ENCODE data around the gene MARCHF11. TPM values are rescaled to one million over a fixed set of nuclear protein-coding genes. Genes with fewer than 3 reads are reported as not detected.

MARCHF11 gene
- total RNA-seq, 1 experiment from 2014 or later, result not detected

GRCh38 chr5:16061163-16061562 lies 118.4 kb downstream of the MARCHF11 start:
- no peak overlapping the region for H3K27ac ChIP-seq (ENCODE audit: low read depth, low read length, poor library complexity, severe bottlenecking)
- CTCF ChIA-PET, result no interaction called here
- no TSS peak for BruUV-seq (replicated peaks)
- H3K9me3 ChIP-seq (ENCODE audit: low read depth, low read length, poor library complexity, severe bottlenecking), result no peaks in the 10 kb centered on the region
- no peaks in the 10 kb centered on the region for H3K36me3 ChIP-seq (ENCODE audit: insufficient read depth, low read length, poor library complexity, severe bottlenecking)
- no peak overlapping the region for H3K4me3 ChIP-seq (ENCODE audit: low read depth, low read length, poor library complexity, severe bottlenecking)
- no peaks in the 10 kb centered on the region for H3K4me1 ChIP-seq (ENCODE audit: insufficient read depth, low read length, poor library complexity, severe bottlenecking)
- TF ChIP-seq CTCF (conservative IDR thresholded peaks at IDR 0.05; ENCODE audit: low read depth, low read length) (no peak), EZH2 (IDR thresholded peaks at IDR 0.05; ENCODE audit: borderline replicate concordance, low read depth, low read length, poor library complexity, severe bottlenecking) (no peak)
- DNase-seq (ENCODE audit: low spot score), result no peak
- POLR2A ChIA-PET (ENCODE audit: low non-redundant PET), result no interaction called here
- intact Hi-C loops (cut with micrococcal nuclease; ENCODE audit: unreplicated experiment), result no loop called here
- H3K27me3 ChIP-seq (replicated peaks; ENCODE audit: insufficient read depth, low read depth, low read length, poor library complexity), result no peaks in the 10 kb centered on the region

GRCh38 chr5:16057277-16057676 lies 122.3 kb downstream of the MARCHF11 start:
- intact Hi-C loops (cut with micrococcal nuclease; ENCODE audit: unreplicated experiment), result no loop called here
- no TSS peak for BruUV-seq (replicated peaks)
- POLR2A ChIA-PET (ENCODE audit: low non-redundant PET), result no interaction called here

GRCh38 chr5:16051246-16051755 lies 128.3 kb downstream of the MARCHF11 start:
- Histone ChIP-seq H3K4me1 (ENCODE audit: insufficient read depth, low read length, poor library complexity, severe bottlenecking) (no peaks in the 10 kb centered on the region), H3K4me3 (ENCODE audit: low read depth, low read length, poor library complexity, severe bottlenecking) (no peak overlapping the region), H3K27ac (ENCODE audit: low read depth, low read length, poor library complexity, severe bottlenecking) (no peak overlapping the region), H3K36me3 (ENCODE audit: insufficient read depth, low read length, poor library complexity, severe bottlenecking) (no peaks in the 10 kb centered on the region), H3K27me3 (replicated peaks; ENCODE audit: insufficient read depth, low read depth, low read length, poor library complexity) (no peaks in the 10 kb centered on the region), H3K9me3 (ENCODE audit: low read depth, low read length, poor library complexity, severe bottlenecking) (no peaks in the 10 kb centered on the region)
- CTCF ChIA-PET, result interaction anchor here (0.7 kb wide), 1 partner anchor 1431 kb away, joined by 3 read pairs; no protein-coding TSS in a partner anchor
- intact Hi-C loops (cut with micrococcal nuclease; ENCODE audit: unreplicated experiment), result no loop called here
- POLR2A ChIA-PET (ENCODE audit: low non-redundant PET), result no interaction called here
- DNase-seq (ENCODE audit: low spot score), result no peak
- no TSS peak for BruUV-seq (replicated peaks)
- TF ChIP-seq CTCF (conservative IDR thresholded peaks at IDR 0.05; ENCODE audit: low read depth, low read length) (no peak), EZH2 (IDR thresholded peaks at IDR 0.05; ENCODE audit: borderline replicate concordance, low read depth, low read length, poor library complexity, severe bottlenecking) (no peak)

More at GRCh38 chr5:16057277-16057676, 122.3 kb downstream of the MARCHF11 start:
- no peak for TF ChIP-seq EZH2 (IDR thresholded peaks at IDR 0.05; ENCODE audit: borderline replicate concordance, low read depth, low read length, poor library complexity, severe bottlenecking)
- TF ChIP-seq CTCF (conservative IDR thresholded peaks at IDR 0.05; ENCODE audit: low read depth, low read length), result no peak
- Histone ChIP-seq H3K36me3 (ENCODE audit: insufficient read depth, low read length, poor library complexity, severe bottlenecking) (no peaks in the 10 kb centered on the region), H3K4me1 (ENCODE audit: insufficient read depth, low read length, poor library complexity, severe bottlenecking) (no peaks in the 10 kb centered on the region), H3K27me3 (replicated peaks; ENCODE audit: insufficient read depth, low read depth, low read length, poor library complexity) (no peaks in the 10 kb centered on the region), H3K27ac (ENCODE audit: low read depth, low read length, poor library complexity, severe bottlenecking) (no peak overlapping the region), H3K9me3 (ENCODE audit: low read depth, low read length, poor library complexity, severe bottlenecking) (no peaks in the 10 kb centered on the region), H3K4me3 (ENCODE audit: low read depth, low read length, poor library complexity, severe bottlenecking) (no peak overlapping the region)
- CTCF ChIA-PET, result no interaction called here
- DNase-seq (ENCODE audit: low spot score), result no peak
